Stimulated activated CD8-positive, alpha-beta memory T cell treated with anti-CD3 and anti-CD28 coated beads, Interleukin-7, amount 100 ng/mL, for 4 hours (primary cell): ENCODE measurements around the gene TRAPPC2L.

Experiments used
- DNase-seq, 2 donors: peaks; one replicate each; pipeline ENCODE4 v3.0.0-alpha.2; 2020; ENCODE audit warnings: low read depth in 2 of 2

TRAPPC2L gene

GRCh38 chr16:88859381-88860091, 2.6 kb downstream of the TRAPPC2L start:
- DNase-seq = no peak

DNA sequence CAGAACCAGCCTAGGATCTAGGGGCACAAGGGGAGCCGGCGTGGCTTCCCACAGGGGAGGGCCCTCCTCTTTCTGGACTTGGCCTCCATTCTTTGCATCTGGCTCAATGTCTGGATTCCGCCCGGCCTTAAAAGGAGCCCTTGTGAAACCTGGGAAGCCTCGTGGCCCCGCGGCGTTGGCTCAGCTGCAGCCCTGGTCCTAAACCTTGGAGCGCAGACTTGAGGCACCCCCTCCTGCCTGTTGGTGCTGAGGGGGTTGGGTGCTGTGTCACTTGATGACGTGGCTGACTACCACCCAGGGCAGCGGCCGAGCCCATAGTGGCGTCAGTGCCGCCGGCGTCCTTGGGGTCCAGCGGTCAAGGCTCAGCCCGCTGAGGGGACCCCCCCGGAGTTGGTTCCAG, 4.4 kb downstream of the TRAPPC2L start:
- DNase-seq = no peak

DNA sequence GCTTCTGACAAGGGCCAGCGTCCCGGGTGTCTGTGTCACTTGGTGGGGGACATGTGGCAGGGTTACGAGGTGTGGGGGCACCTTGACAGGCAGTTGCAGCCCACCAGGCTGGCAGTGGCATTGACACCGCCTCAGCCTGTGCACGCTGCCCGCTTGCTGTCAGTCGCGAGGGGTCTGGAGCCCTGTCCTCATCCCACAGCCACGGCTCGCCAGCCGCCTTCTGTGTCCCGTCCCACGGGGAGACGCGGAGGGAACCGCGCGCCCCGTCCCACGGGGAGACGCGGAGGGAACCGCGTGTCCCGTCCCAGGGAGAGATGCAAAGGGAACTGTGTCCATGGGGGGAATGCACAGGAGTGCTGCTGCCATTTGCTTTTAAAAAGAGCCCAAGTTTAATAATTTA, 6.0 kb downstream of the TRAPPC2L start:
- no peak for DNase-seq

GRCh38 chr16:88863426-88863825, 6.5 kb downstream of the TRAPPC2L start:
- no peak for DNase-seq

- DNase-seq = no peak
Measured at GRCh38 chr16:88864099-88864498, 7.2 kb downstream of the TRAPPC2L start.

- DNase-seq = no peak
Measured at GRCh38 chr16:88864521-88864920, 7.6 kb downstream of the TRAPPC2L start.

GRCh38 chr16:88865310-88865709, 8.4 kb downstream of the TRAPPC2L start:
- DNase-seq = no peak

GRCh38 chr16:88865742-88866141, 8.8 kb downstream of the TRAPPC2L start:
- no peak for DNase-seq

- DNase-seq = no peak
Measured at GRCh38 chr16:88866151-88866920, 9.4 kb downstream of the TRAPPC2L start, which contains the start of gene PABPN1L. Gene PABPN1L, minus strand, starts transcription at chr16:88866660. Its CDS starts 54 bp downstream, at chr16:88866606.

- DNase-seq = no peak
Measured at GRCh38 chr16:88867581-88868246, 10.8 kb downstream of the TRAPPC2L start.

GRCh38 chr16:88868974-88869672, 12.2 kb downstream of the TRAPPC2L start:
- DNase-seq = no peak

DNA sequence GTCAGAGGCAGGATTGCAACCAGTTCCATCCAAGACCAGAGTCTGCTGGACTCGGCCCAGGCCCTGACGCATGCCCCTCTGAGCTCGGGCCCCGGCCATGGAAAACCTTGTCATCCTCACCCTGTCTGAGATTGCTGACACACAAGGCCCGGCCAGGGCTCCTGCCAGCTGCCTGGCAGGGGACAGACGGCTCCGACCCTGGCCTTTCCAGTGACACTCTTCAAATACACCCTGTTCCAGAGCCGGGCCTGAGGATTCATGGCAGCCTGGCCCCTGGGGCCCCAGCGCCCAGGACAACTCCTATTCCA, 12.7 kb downstream of the TRAPPC2L start:
- no peak for DNase-seq

- DNase-seq = no peak
Measured at GRCh38 chr16:88870608-88871348, 13.9 kb downstream of the TRAPPC2L start.

DNA sequence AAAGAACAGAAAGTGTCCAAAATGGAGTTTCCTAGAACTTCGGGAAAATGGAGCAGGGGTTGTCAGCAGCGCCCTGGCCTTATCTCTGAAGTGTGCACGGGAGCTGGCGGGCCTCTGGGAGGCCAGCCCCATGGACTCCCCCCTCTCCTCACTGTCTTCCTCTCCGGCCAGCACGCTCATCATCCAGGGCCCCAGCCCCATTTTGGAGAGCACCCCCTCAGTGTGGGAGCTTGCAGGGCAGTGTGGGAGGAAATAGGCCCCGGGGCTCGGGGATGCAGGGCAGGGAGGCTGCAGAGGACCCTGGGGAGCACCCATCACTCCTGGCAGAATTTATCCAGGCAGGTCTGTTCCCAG, 14.4 kb downstream of the TRAPPC2L start:
- DNase-seq = no peak

DNA sequence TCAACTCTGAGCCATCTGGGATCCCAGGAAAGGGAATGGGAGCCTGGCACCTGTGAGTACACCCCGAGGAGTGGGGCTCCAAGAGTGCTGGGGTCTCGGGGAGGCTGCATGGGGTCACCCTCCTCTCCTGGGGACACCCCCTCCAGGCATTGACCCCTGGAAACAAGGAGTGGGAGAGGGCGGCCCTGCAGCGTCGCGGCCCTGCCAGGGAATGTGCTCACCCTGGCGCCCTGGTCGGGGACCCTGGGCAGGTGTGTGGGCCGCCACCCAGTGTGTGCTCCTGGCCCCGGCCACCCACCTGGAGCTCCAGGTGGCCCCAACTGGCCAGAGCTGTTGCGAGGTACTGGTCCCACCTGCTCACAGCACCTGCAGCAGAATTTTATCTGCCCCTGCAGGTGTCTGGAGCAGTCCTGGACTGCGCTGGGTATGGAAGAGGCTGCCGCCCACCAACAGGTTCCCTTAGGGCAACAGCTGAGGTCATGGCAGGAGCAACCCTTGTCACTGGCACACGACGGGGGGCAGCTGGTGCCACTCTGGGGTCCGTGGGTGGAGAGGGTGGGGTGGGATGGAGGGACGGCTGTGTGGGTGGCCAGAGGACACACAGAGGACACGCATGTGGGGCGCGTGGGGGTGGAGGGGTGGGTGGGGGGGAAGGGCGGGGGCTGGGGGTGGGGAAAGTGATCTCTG, 14.9 kb downstream of the TRAPPC2L start:
- no peak for DNase-seq

GRCh38 chr16:88872650-88873331, 15.9 kb downstream of the TRAPPC2L start:
- DNase-seq = no peak

- DNase-seq = no peak
Measured at GRCh38 chr16:88874938-88875599, 18.1 kb downstream of the TRAPPC2L start.

GRCh38 chr16:88875703-88876234, 18.8 kb downstream of the TRAPPC2L start:
- no peak for DNase-seq

GRCh38 chr16:88876942-88877526, 20.1 kb downstream of the TRAPPC2L start:
- DNase-seq = no peak
